H1 (cell line): Measurements from ENCODE around the gene CACNA2D3. TPM values are rescaled to one million over a fixed set of nuclear protein-coding genes. Genes with fewer than 3 reads are reported as not detected.

Source experiments
- ATF2 ChIP-seq: IDR thresholded peaks from 2 replicates; pipeline ENCODE4 v1.6.1; 2012; ENCODE audit warnings: low read length, inconsistent platforms
- MAFK ChIP-seq: IDR thresholded peaks from 2 replicates; pipeline ENCODE4 v1.6.1; 2012; ENCODE audit warnings: low read depth, mild to moderate bottlenecking, improper control_type of control experiment, low read length
- SP4 ChIP-seq: IDR thresholded peaks from 2 replicates; pipeline ENCODE4 v1.6.1; 2012; ENCODE audit warnings: low read length, inconsistent platforms
- USF2 ChIP-seq: IDR thresholded peaks from 2 replicates; pipeline ENCODE4 v1.6.1; 2011; ENCODE audit warnings: low read length, improper control_type of control experiment
- ZNF274 ChIP-seq: IDR thresholded peaks from 2 replicates; pipeline ENCODE4 v1.7.0; 2012; ENCODE audit warnings: low read length, borderline replicate concordance; ENCODE audit errors: extremely low read depth
- polyA plus RNA-seq, 7 experiments: library from polyadenylated mRNA; depleted of rRNA in 3 of 7; stranded (reverse) in 5 of 7; unstranded in 2 of 7; fragments of >200 nt in 5 of 7; fragments of 200-250 nt in 2 of 7; gene quantifications; 1 replicate in 5 of 7; 2 replicates in 1 of 7; 4 replicates in 1 of 7; pipeline versions ENCODE4 v1.2.1 to v1.2.3, GENCODE V29; 2011 to 2013; ENCODE audit warnings: missing spikeins in 2 of 7, mixed read lengths in 2 of 7
- total RNA-seq: library from RNA; stranded (reverse); fragmentation: NEBNext Ultra II Directional; extraction: Animal tissue kit (Norgen Biotek cat#: 25700); gene quantifications from 2 replicates; pipeline ENCODE4 v1.2.1, GENCODE V29; 2021

Gene CACNA2D3
- total and polyA plus RNA-seq, 2 of the 8 experiments (the other 6 are each of a cell fraction or from before 2014, with no cell fraction given), result 1.5 to 1.8 TPM

GRCh38 chr3:54564374-54564925, 442.1 kb downstream of the CACNA2D3 start (continued):
- TF ChIP-seq USF2, result no peak
- TF ChIP-seq MAFK, result no peak
- TF ChIP-seq ATF2, result no peak
- TF ChIP-seq ZNF274, result no peak
- TF ChIP-seq SP4, result no peak
